AG04450 (cell line): ENCODE results near the gene FAM20A. TPM values are rescaled to one million over a fixed set of nuclear protein-coding genes. Genes with fewer than 3 reads are reported as not detected.

ENCODE experiments used
- CTCF ChIA-PET: fragments of 300-600, 350-600 bp; formaldehyde crosslinking; extraction: SDS; loops from one replicate; lab custom pipeline; 2022; ENCODE audit warnings: antibody characterized with exemption, inconsistent platforms; lab: Charles Lee
- POLR2A ChIA-PET: fragments of 350-600 bp; formaldehyde crosslinking; extraction: SDS; loops from one replicate; lab custom pipeline; 2021; ENCODE audit warnings: antibody characterized with exemption, inconsistent platforms; lab: Yijun Ruan, JAX
- DNase-seq: peaks from one replicate; pipeline ENCODE4 v3.0.0-alpha.2; 2011; ENCODE audit warnings: low read depth, low spot score
- H3K27ac ChIP-seq: one replicate; pipeline ENCODE4 v1.5.1; 2012; ENCODE audit warnings: low read depth, low read length, control low read depth
- H3K27me3 ChIP-seq: one replicate; pipeline ENCODE4 v1.6.0; 2012; ENCODE audit warnings: low read length; ENCODE audit not compliant: control insufficient read depth, insufficient read depth
- H3K4me3 ChIP-seq: 2 replicates; pipeline ENCODE4 v1.5.1; 2011; ENCODE audit warnings: mild to moderate bottlenecking, low read depth, low read length, control low read depth
- H3K9me3 ChIP-seq: 2 replicates; pipeline ENCODE4 v1.5.1; 2012; ENCODE audit warnings: low read length; ENCODE audit not compliant: control insufficient read depth, insufficient read depth
- CTCF ChIP-seq: IDR thresholded peaks from 2 replicates; pipeline ENCODE4 v1.5.1; 2011; ENCODE audit warnings: low read depth, low read length, control low read depth, inconsistent platforms
- polyA plus RNA-seq: library from polyadenylated mRNA; depleted of rRNA; stranded (reverse); fragments of >200 nt; gene quantifications from 2 replicates; pipeline ENCODE4 v1.2.3, GENCODE V29; 2011

Gene FAM20A
- polyA plus RNA-seq, 1 experiment, result not detected

GRCh38 chr17:68569346-68569745, 31.8 kb downstream of the FAM20A start:
- POLR2A ChIA-PET, result no interaction called here
- CTCF ChIA-PET, result no interaction called here
- no peak for TF ChIP-seq CTCF

GRCh38 chr17:68568581-68568980, 32.6 kb downstream of the FAM20A start:
- H3K9me3 ChIP-seq, result no peaks in the 10 kb centered on the region
- ChIA-PET CTCF (no interaction called here), POLR2A (no interaction called here)
- no peak for DNase-seq
- no peak for TF ChIP-seq CTCF
- no peak overlapping the region for H3K4me3 ChIP-seq
- no peak overlapping the region for H3K27ac ChIP-seq
- H3K27me3 ChIP-seq, result no peaks in the 10 kb centered on the region

More at GRCh38 chr17:68569346-68569745, 31.8 kb downstream of the FAM20A start:
- Histone ChIP-seq H3K27me3 (no peaks in the 10 kb centered on the region), H3K27ac (no peak overlapping the region), H3K4me3 (no peak overlapping the region), H3K9me3 (no peaks in the 10 kb centered on the region)
- DNase-seq, result no peak

GRCh38 chr17:68567581-68567980, 33.6 kb downstream of the FAM20A start:
- POLR2A ChIA-PET, result no interaction called here
- no peaks in the 10 kb centered on the region for H3K9me3 ChIP-seq
- DNase-seq, result no peak
- CTCF ChIA-PET, result no interaction called here
- no peak for TF ChIP-seq CTCF
- no peak overlapping the region for H3K27ac ChIP-seq
- H3K27me3 ChIP-seq, result no peaks in the 10 kb centered on the region
- no peak overlapping the region for H3K4me3 ChIP-seq

GRCh38 chr17:68567035-68567434, 34.1 kb downstream of the FAM20A start:
- no peaks in the 10 kb centered on the region for H3K9me3 ChIP-seq
- no peak overlapping the region for H3K4me3 ChIP-seq
- no peaks in the 10 kb centered on the region for H3K27me3 ChIP-seq
- DNase-seq, result no peak
- no peak for TF ChIP-seq CTCF
- no peak overlapping the region for H3K27ac ChIP-seq
- ChIA-PET POLR2A (no interaction called here), CTCF (no interaction called here)

GRCh38 chr17:68566442-68566738, 34.8 kb downstream of the FAM20A start:
- H3K27me3 ChIP-seq, result no peaks in the 10 kb centered on the region
- no peaks in the 10 kb centered on the region for H3K9me3 ChIP-seq
- no peak for TF ChIP-seq CTCF
- no peak for DNase-seq
- no peak overlapping the region for H3K27ac ChIP-seq
- ChIA-PET CTCF (no interaction called here), POLR2A (no interaction called here)
- no peak overlapping the region for H3K4me3 ChIP-seq
